Measurements from ENCODE around the gene USH1G.

GRCh38 chr17:74949455-74950115 lies 26.5 kb upstream of the USH1G start:
- TF ChIP-seq, protein P1, sequence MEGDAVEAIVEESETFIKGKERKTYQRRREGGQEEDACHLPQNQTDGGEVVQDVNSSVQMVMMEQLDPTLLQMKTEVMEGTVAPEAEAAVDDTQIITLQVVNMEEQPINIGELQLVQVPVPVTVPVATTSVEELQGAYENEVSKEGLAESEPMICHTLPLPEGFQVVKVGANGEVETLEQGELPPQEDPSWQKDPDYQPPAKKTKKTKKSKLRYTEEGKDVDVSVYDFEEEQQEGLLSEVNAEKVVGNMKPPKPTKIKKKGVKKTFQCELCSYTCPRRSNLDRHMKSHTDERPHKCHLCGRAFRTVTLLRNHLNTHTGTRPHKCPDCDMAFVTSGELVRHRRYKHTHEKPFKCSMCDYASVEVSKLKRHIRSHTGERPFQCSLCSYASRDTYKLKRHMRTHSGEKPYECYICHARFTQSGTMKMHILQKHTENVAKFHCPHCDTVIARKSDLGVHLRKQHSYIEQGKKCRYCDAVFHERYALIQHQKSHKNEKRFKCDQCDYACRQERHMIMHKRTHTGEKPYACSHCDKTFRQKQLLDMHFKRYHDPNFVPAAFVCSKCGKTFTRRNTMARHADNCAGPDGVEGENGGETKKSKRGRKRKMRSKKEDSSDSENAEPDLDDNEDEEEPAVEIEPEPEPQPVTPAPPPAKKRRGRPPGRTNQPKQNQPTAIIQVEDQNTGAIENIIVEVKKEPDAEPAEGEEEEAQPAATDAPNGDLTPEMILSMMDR (IDR thresholded peaks at IDR 0.05) = no peak
- no peak for TF ChIP-seq ZFX (IDR thresholded peaks at IDR 0.05; ENCODE audit: borderline replicate concordance)
